H1 (cell line): ENCODE measurements around the gene TBC1D4.

Source experiments
- BCL11A ChIP-seq, 2 experiments: IDR thresholded peaks; one replicate each; pipeline ENCODE4 v1.6.1; 2011; ENCODE audit warnings: low read depth in 2 of 2, low read length in 2 of 2, mild to moderate bottlenecking in 2 of 2
- EZH2 ChIP-seq: fragments of 200-600 bp; sonication (generic); IDR thresholded peaks from 2 replicates; pipeline ENCODE4 v1.7.1; 2012; ENCODE audit warnings: low read depth, mild to moderate bottlenecking, moderate library complexity, low read length, inconsistent platforms; ENCODE audit not compliant: severe bottlenecking
- GABPA ChIP-seq: IDR thresholded peaks from 2 replicates; pipeline ENCODE4 v1.6.1; 2011; ENCODE audit warnings: mild to moderate bottlenecking, low read length, moderate library complexity, borderline replicate concordance; ENCODE audit not compliant: insufficient read depth
- HDAC6 ChIP-seq: IDR thresholded peaks from one replicate; pipeline ENCODE4 v1.7.1; 2012; ENCODE audit warnings: low read depth, mild to moderate bottlenecking, inconsistent platforms, low read length, moderate library complexity
- KDM1A ChIP-seq: fragments of 200-600, 300-600 bp; sonication (generic); IDR thresholded peaks from 2 replicates; pipeline ENCODE4 v1.7.1; 2016; ENCODE audit warnings: mild to moderate bottlenecking, low read length, borderline replicate concordance
- KDM5A ChIP-seq: fragments of 200-600 bp; IDR thresholded peaks from 2 replicates; pipeline ENCODE4 v1.7.1; 2012; ENCODE audit warnings: mild to moderate bottlenecking, low read length, inconsistent platforms, mixed read lengths
- MAFK ChIP-seq: IDR thresholded peaks from 2 replicates; pipeline ENCODE4 v1.6.1; 2012; ENCODE audit warnings: low read depth, mild to moderate bottlenecking, improper control_type of control experiment, low read length
- NRF1 ChIP-seq: IDR thresholded peaks from 2 replicates; pipeline ENCODE4 v1.6.1; 2011; ENCODE audit warnings: mild to moderate bottlenecking, low read depth, low read length, improper control_type of control experiment
- POLR2A ChIP-seq, 2 experiments: IDR thresholded peaks; 1 replicate in 1 of 2; 2 replicates in 1 of 2; pipeline ENCODE4 v1.6.1; 2011; ENCODE audit warnings: low read depth in 2 of 2, low read length in 2 of 2, mild to moderate bottlenecking in 2 of 2; ENCODE audit errors: control extremely low read depth in 1 of 2
- RAD21 ChIP-seq, 2 experiments: IDR thresholded peaks in 1 of 2; conservative IDR thresholded peaks in 1 of 2; 2 replicates each; pipeline ENCODE4 v1.6.1; 2011; ENCODE audit warnings: low read depth in 2 of 2, low read length in 2 of 2, improper control_type of control experiment in 1 of 2, inconsistent platforms in 1 of 2, mild to moderate bottlenecking in 1 of 2, moderate library complexity in 1 of 2
- SIN3A ChIP-seq, 2 experiments: IDR thresholded peaks in 1 of 2; conservative IDR thresholded peaks in 1 of 2; 2 replicates each; pipeline ENCODE4 v1.6.1; 2011 to 2012; ENCODE audit warnings: low read length in 2 of 2, improper control_type of control experiment in 1 of 2, low read depth in 1 of 2, mild to moderate bottlenecking in 1 of 2
- ZNF274 ChIP-seq: IDR thresholded peaks from 2 replicates; pipeline ENCODE4 v1.7.0; 2012; ENCODE audit warnings: low read length, borderline replicate concordance; ENCODE audit errors: extremely low read depth
- TF ChIP-seq, protein P1 (sequence below), 3 experiments: IDR thresholded peaks; 1 replicate in 2 of 3; 2 replicates in 1 of 3; pipeline versions ENCODE4 v1.5.1 to v1.6.1; 2011; ENCODE audit warnings: low read length in 3 of 3, mild to moderate bottlenecking in 3 of 3, inconsistent platforms in 2 of 3, low read depth in 1 of 3, moderate library complexity in 1 of 3; ENCODE audit not compliant: insufficient read depth in 1 of 3; ENCODE audit errors: control extremely low read depth in 1 of 3

DNA sequence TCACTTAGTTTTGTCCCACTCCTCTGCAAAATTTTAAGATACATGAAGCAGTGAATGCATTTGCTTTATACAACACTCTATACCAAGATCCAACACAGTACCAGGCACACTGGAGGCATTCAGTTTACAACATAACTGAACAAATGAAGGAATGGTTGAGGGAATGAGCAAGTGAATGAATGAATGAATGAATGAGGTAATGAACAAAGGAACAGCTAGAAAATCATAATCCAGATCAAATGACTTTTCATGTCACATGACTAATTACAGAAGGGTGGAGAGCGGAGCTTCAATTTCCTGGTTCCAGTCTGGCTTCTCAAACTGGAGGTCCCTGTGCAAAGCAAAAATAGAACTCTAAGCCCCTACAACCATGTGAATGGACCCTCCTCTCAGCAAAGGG is 16.7 kb downstream of the TBC1D4 start:
- TF ChIP-seq POLR2A (IDR thresholded peaks at IDR 0.05; ENCODE audit: control extremely low read depth in 1 of 2, low read depth in 2 of 2, low read length in 2 of 2) (no peak), EZH2 (no peak), MAFK (no peak), KDM5A (no peak), BCL11A (IDR thresholded peaks at IDR 0.05; ENCODE audit: low read depth in 2 of 2, low read length in 2 of 2) (no peak), GABPA (no peak), HDAC6 (no peak), SIN3A (conservative IDR thresholded peaks at IDR 0.05 in 1 of 2, IDR thresholded peaks at IDR 0.05 in 1 of 2; ENCODE audit: low read depth in 1 of 2, low read length in 2 of 2) (no peak), NRF1 (no peak), RAD21 (IDR thresholded peaks at IDR 0.05 in 1 of 2, conservative IDR thresholded peaks at IDR 0.05 in 1 of 2; ENCODE audit: low read depth in 2 of 2, low read length in 2 of 2) (no peak), KDM1A (no peak), ZNF274 (no peak)
- TF ChIP-seq, protein P1, sequence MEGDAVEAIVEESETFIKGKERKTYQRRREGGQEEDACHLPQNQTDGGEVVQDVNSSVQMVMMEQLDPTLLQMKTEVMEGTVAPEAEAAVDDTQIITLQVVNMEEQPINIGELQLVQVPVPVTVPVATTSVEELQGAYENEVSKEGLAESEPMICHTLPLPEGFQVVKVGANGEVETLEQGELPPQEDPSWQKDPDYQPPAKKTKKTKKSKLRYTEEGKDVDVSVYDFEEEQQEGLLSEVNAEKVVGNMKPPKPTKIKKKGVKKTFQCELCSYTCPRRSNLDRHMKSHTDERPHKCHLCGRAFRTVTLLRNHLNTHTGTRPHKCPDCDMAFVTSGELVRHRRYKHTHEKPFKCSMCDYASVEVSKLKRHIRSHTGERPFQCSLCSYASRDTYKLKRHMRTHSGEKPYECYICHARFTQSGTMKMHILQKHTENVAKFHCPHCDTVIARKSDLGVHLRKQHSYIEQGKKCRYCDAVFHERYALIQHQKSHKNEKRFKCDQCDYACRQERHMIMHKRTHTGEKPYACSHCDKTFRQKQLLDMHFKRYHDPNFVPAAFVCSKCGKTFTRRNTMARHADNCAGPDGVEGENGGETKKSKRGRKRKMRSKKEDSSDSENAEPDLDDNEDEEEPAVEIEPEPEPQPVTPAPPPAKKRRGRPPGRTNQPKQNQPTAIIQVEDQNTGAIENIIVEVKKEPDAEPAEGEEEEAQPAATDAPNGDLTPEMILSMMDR (IDR thresholded peaks at IDR 0.05; ENCODE audit: control extremely low read depth in 1 of 3, insufficient read depth in 1 of 3, low read depth in 1 of 3, low read length in 3 of 3): no peak
